ENCODE measurements around the gene SLC26A9.

Gene SLC26A9

DNA sequence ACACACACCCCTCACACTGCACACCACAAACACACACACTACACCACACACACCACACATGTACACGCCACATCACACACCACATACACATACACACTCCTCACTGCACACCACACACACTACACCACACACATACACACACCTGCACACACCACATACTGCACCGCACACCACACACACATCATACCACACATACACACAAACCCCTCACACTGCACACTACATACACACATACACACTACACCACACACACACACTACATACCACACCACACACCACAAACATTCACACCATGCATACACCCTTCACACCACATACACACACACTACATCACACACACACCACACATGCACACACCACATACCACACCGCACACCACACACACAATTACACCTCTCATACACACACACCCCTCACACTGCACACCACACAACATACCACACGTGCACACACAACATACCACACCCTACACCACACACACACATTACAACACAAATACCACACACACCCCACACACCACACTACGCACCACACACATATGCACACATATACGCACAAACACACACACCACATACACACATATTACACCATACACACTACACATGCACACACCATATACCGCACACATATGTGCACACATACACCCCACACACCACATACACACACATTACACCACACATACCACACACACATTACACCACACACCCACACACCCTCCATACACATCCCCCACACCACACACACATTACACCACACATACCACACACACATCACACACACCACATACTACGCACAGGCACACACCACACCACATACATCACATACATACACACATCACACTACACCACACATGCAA lies 30.3 kb upstream of the SLC26A9 start:
- DNase-seq (ENCODE audit: low read depth in 2 of 2): no peak

DNA sequence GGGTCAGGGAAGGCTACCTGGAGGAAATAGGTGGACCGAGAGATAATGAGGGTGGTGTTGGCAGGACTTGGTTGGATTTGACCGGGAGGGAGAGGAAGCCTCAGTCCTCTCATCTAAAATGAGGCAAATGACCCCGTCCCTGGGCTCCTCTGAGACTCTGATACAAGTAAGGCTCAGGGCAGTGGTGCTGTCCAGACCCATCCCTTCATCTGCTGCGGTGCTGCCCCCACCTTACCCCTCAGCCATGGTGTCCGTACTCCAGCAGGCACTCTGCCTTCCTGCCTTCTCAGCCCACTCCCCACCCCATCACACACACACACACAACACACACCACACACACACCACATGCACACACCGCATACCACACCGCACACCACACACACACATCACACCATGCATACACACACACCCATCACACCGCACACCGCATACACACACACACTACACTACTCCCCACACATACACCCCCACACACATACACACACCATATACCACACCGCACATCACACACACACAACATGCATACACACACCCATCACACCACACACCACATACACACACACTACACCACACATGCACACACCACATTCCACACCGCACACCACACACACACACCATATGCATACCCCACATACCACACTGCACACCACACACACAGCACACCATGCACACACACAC lies 29.4 kb upstream of the SLC26A9 start:
- DNase-seq (ENCODE audit: low read depth in 2 of 2): no peak

DNA sequence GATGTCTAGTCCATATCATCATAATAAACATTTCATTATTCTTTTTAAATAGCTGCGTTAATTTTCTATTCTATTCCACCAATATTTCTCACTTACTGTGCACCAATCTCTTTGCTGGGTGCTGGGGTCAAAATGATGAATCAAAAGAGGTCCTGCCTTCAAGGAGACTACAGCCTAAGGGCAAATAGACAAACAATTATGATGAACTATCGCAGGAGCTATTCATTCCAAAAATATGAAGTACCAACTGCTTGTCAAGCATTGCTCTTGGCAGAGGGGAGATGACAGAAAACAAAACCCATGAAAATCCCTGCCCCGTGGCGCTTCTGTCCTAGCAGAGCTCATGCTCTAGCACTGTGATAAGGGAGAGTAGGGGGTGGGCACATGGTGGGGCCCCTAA lies 28.8 kb upstream of the SLC26A9 start:
- no peak for DNase-seq (ENCODE audit: low read depth in 2 of 2)

DNA sequence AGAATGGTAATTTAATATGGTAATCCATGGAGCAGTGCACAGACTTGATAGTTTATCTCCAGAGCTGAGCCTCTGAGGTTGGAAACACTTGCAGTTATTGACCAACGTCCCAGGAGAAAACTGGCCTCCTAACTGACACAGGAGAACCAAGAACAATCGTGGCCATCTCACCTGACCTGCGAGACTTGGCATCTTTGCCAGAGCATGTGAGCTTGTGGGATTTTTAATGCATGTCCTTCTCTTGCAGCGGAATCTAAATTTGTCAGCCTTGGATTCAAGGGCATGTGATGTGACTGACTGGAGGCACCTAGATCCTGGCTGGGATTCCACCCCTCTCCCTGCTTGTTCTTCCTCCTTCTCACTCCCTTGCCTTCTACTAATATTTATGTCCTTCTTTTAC lies 27.8 kb upstream of the SLC26A9 start:
- no peak for DNase-seq (ENCODE audit: low read depth in 2 of 2)

DNA sequence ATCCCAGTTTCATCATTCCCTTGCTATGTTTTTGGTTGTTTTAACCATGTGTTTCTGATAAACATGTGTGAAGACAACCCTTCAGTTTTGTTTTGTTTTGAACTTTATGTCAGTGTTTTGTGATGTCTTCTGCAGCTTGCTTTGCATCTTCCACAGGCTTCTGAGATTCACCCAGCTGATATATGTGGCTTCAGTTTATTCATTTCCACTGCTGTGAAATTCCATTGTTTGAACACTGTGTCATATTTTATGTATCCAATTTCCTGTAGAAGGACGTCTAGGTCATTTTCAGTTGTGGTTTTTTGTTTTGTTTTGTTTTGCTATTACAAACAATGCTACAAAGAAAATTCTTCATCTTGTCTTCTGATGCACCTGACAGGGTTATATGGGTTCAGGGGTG lies 27.2 kb upstream of the SLC26A9 start:
- DNase-seq (ENCODE audit: low read depth in 2 of 2): no peak

DNA sequence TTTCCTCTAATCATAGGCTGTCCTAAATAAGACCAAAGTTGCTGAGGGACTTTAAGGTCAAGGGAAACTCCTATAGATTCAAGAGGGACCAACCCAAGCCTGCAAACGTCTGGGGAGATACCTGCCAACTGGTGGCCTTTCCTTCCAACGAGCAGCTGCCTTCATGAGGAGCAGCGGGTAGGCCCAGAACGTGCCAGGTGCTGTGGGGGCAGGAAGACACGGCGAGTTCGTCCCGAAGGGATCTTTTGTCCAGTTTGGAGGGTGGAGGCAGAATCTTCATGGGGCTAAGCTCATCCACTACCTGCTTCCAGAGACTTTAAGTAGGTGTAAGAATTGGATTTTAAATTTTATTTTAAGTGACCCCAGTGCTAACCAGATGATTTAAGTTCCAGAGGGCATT lies 26.0 kb upstream of the SLC26A9 start:
- DNase-seq (ENCODE audit: low read depth in 2 of 2): no peak

DNA sequence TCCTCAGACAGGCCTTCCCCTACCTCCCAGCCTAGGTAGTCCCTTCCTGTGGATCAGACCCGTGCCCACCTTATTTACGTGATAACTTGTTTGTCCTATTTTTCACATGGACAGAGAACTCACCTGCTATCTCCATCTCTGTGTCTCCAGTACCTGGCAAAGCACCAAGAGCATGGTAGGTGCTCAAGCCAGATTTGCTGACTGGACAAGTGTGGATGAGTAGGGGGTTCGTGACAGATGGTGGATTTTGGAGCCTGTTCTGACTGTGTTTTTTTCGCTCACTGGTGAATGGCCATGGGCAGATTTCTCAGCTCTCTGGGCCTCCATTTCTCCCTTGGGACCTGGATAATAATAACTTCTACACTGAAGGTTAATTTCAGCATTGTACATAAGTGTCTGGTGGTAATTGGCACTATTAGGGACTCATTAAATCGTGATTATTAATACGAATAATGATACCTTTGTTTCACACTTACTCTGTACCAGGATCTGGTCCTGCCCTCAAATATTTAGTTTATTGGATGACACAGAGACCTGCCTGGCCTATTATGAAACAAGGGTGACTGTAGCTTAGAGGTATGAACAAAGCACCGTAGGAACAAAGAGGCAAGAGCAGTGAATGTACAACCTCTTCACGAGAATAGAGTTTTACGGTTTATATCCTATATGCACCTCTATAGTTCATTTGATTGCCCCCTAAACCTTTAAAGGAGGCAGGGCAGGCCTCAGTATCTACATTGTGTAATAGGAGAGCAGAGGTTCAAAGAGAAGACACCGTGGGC lies 24.5 kb upstream of the SLC26A9 start:
- DNase-seq (ENCODE audit: low read depth in 2 of 2): no peak

DNA sequence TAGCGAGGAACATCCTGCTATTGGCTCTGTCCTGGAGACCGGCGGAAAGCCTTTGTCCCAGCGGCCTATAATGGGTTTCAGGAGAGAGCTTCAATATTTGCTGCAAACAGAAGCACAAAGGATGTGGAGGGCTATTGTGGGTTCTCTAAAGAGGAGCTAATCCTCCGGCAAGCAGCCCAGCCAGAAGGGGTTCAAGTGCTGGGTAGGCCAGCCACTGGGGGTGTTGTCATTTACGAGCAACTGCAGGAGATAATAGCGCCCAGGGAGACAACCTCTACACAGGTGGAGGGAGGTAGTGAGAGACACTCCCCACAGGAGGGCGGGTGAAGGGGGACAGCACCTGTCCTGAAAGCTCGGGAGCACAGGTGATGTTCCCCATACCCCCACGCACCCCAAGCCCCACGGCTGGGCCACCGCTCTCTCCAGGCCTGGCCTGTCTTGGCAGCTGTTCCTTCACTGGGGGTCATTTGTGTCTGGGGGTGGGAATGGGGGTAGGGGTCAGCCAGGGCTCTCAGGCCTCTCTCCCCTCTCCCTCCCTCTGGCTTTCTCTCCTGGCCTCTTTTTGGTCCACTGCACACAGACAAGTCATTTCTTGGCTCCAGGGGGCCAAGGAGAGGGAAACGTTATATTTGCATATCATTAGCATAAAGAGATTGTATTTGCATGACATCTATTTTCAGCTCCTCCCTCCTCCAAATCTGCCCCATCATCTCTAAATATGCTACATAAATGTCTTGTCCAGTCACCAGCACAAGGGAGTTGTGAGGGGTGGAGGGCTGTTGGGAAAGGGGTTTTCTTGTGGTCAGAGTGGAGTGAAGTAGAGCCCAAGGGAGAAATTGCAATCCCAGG lies 22.0 kb upstream of the SLC26A9 start:
- no peak for DNase-seq (ENCODE audit: low read depth in 2 of 2)

DNA sequence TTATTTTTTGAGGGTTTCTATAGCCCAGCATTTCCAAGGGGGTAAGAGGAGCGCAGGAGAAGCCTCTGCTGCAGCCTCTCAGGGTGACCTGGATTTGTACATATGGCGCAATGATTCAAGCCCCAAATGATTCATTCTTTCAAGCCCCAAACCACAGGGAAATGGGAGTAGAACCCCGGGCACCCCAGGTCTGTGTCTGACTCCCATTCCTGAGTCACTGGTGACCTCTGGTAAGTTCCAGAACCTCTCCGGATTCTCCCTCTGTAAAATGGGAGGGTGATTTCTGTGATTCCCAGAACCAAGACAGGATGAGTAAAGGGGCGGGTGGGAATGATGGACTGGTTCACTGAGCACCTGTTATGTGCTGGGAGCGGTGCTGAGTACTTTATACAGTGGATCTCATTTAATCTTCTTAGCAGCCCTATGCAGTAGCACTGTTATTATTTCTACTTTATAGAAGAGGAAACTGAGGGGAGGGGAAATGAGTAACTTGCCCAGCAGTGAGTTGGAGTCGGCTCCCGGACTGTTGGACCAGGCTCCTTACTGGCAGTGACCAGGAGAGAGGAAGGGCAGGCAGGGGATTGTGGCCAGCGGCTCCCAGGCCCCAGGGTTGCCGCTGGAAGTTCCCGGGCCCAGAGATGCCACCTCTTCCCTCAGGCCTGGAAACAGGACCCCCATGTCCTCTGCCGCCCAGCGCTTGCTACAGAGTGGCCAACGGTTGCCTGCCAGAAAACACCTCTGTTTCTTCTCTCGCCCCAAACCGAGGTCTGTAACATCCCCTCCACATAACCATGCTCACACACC lies 20.3 kb upstream of the SLC26A9 start:
- DNase-seq (ENCODE audit: low read depth in 2 of 2): peak in 1 of 2 experiments; percentile 37

DNA sequence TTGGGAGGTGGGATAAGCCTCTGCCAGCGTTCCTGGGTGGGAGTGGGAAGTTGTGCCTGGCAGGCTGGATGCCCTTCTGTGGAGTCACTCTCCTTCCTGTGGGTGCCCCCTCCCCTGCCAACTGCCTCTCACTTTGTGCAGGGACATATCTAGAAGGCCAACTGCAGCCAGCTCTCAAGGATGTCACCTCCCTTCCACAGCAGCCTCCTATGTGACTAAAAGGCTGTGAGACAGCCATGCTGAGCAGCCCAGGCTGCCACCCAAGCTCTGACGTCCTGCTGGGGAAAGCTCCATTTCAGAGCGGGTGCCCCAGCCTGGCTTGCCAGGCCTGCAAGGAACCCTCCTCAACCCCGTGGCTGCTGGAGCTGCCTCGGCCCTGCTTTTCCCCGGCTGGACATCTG lies 19.6 kb upstream of the SLC26A9 start:
- no peak for DNase-seq (ENCODE audit: low read depth in 2 of 2)

DNA sequence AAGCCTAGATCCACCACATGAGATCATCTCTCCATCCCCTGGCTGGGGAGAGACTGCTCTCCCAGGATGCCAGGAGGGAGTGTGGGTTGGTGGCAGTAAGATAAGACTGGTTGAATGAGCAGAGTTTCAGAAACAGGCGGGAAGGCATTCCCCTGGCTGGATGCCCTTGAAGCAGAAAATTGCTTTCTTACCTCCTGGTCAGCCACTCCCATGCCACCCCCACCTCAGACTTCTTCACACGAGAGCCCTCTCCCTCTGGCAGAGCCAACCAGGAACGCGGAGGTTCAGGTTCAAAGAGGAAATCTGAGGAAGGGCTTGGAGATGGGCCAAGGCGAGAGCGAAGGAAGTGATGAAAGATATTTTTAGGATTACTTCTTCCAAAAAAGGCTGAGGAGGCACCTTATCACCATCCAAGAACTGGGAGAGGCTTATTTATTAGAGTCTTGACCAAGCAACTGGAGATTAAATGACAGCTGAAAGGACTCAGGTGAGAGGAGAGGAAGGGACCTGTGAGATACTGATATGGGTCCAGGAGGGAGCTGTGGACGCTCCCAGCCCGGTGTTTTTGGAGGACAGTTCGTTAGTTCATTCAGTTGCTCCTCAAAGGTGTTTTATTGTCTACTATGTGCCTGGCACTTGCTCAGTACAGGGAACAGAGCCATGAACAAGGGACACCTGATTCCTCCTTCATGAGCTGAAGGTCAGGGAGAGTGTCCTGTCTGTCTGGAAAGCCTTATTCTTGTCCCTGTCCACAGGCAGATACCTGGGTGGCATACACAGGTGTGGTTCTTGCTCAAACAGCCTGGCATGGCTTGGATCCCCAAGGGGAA lies 18.9 kb upstream of the SLC26A9 start:
- no peak for DNase-seq (ENCODE audit: low read depth in 2 of 2)

DNA sequence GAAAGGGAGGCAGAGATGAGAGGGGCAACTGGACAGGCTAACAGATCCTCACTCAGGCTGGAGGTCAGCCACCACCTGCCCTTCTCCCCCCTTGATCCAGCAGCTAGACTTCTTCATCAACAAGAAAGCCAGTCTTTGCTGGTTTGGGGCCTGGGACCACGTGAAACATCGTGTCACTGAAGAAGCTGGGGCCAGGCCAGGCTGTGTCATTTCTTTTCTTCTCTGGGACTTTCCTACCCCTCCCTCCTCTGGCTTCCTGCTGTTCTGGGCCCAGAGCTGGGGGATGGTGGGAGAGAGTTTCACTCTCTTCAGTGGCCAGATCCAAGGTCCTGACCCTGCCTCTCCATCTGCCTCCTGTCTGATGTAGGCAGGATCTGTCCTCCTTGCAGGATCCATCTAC lies 18.1 kb upstream of the SLC26A9 start:
- no peak for DNase-seq (ENCODE audit: low read depth in 2 of 2)

DNA sequence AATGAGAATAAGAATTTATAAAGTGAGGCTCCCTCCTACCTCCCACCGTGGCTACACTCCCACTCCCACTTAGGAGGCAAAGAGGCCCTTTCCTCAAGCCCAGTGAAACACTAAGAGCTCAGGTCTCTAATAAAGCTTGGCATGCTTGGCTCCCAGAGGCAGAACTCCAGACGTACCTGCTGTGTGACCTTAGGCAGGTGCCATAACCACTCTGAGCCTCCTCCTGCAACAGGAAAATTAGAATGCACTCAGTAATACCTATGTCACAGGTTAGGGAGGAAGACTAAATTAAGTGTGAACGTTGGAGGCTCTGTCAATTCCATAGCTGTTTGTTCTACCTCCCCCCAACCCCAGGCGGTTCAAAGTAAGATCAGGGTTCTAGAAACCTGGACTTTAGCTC lies 16.5 kb upstream of the SLC26A9 start:
- DNase-seq (ENCODE audit: low read depth in 2 of 2): no peak

DNA sequence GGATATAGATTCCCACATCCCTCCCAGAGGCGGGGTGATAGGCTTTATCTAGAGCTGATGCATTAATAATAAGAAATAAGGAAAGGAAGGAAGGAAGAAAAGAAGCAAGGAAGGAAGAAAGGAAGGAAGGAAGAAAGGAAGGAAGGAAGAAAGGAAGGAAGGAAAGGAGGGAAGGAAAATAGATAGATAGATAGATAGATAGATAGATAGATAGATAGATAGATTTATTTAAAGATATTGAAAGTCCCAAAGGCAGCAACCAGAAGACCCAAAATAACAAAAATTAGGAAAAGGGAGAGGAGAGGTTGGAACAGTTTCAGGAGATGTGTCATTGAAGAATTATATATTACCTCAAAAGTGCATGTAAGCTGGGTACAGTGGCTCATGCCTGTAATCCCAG lies 12.2 kb upstream of the SLC26A9 start:
- no peak for DNase-seq (ENCODE audit: low read depth in 2 of 2)

DNA sequence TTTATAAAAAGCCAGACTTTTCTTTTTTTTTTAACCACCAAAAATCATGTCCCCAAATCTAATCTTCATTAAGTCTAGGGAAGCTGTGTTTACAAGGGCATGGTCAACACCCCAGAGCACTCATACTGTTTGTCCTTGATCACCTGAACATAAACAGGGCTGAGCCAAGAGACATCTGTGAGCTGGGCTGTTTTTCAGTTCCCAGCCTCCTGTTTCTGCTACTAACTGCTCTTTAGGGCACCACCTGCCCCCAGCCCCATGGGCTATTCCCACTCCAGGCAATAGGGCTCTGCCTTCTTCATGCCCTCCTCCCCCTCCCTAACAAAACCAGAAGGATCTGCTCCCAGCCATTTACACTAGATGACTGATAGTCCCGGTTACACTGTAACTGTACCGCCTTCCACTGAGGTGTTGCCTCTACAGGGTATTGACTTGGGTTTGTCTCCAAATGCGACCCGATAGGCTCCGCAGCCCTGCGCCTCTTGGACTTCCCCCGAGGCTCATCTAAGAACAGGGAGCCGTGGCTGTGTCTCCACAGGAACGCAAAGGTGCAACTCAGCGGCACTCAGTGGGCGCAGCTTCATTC lies 11.7 kb upstream of the SLC26A9 start:
- no peak for DNase-seq (ENCODE audit: low read depth in 2 of 2)

DNA sequence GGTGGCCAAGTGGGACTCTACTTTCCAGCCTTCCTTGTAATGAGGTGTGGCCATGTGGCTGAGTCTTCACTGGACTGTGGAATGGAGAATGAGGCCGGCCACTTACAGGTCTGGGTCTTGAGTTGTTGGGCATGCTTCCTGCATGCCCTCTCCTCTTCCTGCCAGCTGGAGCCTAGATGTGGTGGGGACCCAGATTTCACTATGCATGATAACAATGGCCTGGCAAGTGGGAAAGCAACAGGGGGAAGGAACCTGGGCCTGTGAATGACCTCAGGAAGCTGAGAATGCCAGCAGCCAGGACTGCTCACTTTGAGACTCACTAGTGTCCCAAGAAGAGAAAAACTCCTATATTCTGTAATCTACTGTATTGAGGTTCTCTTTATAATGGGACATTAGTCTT lies 8.5 kb upstream of the SLC26A9 start:
- no peak for DNase-seq (ENCODE audit: low read depth in 2 of 2)

DNA sequence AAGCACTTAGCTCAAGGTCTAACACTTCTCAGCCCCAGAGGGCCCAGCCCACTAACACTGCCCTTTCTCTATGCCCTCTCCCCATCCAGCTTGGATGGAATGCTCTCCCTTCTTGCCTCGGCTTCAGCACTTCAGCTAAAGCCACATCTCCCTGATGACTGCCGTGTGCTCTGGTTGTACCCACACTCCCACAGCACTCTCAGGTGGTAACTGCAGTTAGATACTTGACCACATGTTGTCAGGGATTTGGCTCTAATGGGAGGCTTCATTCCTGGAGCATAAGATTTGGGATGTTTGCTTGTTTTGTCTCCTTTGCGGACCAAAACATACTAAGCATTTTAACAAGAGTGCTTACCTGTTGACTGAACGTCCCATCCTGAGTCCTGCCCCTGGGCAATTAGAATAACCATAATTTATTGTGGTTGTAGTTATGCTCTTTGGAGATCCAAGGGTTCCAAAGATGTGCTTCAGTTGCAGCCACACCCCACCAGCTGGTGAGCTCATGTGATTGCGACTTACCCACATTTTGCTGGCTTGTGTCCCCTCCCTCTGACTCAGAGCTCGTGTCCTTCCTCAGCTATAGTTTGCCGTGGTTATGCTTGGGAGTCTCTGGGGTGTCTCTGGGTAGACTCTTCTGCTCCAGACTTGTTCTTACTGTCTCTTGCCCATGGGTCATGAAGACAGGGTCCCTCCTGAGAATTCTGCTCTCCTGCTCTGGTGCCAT lies 7.7 kb upstream of the SLC26A9 start:
- no peak for DNase-seq (ENCODE audit: low read depth in 2 of 2)

DNA sequence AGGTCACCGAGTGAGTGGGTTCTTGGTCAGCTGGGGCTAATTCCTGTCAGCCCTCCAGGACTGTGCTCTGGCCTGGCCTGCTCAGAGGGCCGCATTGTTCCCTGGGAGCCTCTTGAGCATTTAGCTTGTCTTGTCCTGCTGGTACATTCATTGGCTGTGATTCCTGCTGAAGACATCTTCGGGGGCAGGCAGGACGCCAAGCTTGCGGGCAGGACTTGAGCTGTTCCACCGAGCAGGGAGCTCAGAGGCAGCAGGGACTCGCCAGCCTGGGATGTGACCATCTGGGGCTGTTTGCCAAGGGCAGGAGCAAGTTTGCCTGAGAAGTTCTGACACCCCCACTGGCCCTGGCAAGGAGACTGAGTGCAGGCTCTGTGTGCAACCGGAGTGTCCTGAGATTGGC lies 7.0 kb upstream of the SLC26A9 start:
- DNase-seq (ENCODE audit: low read depth in 2 of 2): no peak

DNA sequence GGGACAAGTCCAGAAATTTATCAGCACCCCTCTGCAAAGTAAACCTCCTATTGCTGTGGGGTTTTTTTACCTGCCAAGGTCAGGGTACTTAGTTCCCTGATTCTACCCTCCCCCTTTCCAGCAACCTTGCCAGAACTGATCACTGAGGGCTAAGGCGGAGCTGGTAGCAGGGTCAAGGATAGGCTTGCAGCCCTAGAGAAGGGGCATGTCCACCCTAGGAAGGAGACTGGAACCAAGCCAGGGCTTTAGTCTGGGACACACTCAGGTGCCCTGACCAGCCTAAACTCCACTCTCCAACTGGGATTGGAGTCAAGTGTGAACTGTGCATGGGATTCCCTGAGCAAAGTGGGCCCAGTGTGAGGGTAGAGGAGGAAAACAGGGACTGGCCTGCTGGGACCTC lies 6.5 kb upstream of the SLC26A9 start:
- no peak for DNase-seq (ENCODE audit: low read depth in 2 of 2)

Data from fibroblast of skin of left quadriceps (primary cell).